HG02943 (cell line): ENCODE data around the gene TCAIM.
A peak's percentile ranks its signal among the peaks of the same experiment; 100 is the strongest.
"Not testable (repeated sequence)": the region's sequence is repeated elsewhere in the genome, so short reads cannot be mapped to it uniquely, and the experiment has no call there.

Source experiments
- ATAC-seq: cut with Tn5 transposase; IDR thresholded peaks from one replicate; pipeline ENCODE4 v1.9.1; 2021; ENCODE audit warnings: mild to moderate bottlenecking, low read depth, moderate library complexity; ENCODE audit not compliant: unreplicated experiment

TCAIM gene

DNA sequence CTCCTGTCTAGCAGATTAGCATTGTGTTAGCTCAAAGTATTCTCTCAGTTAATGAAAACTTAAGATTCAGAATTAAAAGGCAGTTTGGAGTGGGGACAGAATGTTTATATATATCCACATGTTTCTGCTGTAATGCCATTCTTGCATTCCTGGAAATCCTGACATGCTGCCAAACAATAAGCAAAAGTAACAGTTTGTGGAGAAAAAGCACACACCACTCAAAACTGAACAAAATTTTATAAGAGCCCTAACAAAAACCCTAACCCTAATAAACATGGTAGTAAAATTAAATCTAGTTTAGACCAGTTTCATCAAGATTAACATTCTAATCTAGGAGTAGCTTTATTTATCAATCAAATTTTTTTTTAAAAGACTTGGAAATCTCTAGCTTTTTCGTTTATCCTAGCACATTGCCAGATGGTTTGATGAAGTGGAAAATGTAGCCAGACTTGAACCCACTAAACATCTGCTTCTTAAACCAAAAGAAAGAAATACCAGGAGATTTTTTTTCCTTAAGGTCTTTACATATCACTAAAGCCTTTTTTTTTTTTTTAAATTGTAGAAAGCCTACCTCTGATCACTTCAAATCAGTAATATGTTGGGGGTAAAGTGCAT, 3.7 kb downstream of the TCAIM start:
- ATAC-seq = no peak

DNA sequence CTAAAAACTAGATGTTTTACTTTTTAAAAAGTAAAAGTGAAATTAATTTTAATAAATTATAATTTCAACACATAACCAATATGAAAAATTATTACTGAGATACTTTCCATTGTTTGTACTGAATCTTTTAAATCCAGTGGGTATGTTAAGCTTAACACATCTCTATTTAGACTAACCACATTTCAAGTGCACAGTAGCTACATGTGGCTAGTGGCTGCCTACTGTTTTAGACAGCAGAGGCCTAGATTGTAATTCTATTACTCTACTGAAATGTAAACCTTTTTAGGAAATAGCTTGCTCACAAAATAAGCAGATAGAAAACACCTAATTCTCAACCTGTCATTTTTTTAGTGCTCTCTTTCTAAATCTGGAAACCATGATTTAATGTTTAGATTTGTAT, 4.9 kb downstream of the TCAIM start:
- ATAC-seq = no peak

DNA sequence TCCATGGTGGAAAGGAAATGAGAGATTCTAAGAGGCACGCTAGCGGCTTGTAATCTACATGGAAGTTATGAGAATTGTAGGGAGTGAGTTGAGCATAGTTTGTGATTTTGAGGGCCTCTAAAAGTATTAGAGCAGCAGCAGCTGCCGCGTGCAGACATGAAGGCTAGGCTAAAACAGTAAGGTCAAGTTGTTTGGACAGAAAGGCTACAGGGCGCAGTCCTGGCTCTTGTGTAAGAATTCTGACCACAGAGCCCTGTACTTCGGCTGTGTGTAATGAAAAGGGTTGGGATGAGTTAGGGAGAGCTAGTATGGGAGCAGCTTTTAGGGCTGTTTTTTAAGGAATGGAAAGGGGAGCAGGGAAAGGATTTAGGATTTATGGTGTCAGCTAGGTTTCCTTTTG, 8.0 kb downstream of the TCAIM start:
- ATAC-seq = not testable (repeated sequence)

DNA sequence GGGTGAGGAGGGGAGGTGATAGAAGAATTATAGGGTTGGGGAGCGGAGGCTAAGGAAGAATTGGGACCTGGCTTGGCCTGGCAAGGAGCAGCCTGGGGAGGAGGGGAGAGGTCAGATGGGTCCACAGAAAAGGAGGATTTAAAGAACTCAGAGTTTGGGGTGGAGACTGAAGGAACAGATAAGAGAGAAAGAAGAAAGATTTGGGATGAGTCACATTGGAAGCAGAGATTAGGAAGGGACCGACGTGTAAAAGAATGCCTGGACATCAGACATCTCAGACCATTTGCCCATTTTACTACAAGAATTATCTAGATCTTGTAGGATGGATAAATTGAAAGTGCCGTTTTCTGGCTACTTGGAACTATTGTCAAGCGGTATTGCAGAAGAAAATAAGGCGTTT, 10.4 kb downstream of the TCAIM start:
- ATAC-seq = no peak

GRCh38 chr3:44353355-44353924, 14.9 kb downstream of the TCAIM start:
- ATAC-seq = no peak

DNA sequence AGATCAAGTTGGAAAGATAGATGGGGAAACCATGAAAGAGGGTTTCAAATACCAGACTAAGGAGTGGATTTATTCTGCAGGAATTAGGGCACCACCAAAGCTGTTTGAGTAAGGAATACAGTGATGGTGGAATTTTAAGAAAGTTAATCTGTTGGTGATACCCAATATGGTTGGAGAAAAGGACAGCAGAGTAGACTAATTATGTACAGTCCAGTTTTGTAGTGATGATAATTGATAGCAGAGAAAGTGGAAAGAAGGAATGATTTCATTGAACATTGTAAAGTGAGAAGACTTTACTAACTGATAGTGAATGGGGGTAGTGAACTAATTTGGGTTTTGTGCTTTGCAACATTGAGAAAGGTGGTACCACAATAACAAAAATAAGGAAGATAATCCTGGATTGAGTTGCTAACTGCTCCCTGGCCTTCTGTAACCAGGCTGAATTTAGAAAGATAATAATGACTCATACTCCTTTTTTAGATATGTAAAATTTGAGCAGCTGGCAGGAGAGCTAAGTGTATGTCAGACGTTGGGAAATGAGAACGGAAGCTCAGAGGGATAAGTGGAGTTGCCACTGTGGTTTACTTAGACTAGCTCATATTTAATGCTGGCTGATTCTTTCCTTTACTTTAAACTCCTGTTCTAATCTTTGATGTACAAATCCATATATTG, 16.9 kb downstream of the TCAIM start:
- ATAC-seq = no peak

DNA sequence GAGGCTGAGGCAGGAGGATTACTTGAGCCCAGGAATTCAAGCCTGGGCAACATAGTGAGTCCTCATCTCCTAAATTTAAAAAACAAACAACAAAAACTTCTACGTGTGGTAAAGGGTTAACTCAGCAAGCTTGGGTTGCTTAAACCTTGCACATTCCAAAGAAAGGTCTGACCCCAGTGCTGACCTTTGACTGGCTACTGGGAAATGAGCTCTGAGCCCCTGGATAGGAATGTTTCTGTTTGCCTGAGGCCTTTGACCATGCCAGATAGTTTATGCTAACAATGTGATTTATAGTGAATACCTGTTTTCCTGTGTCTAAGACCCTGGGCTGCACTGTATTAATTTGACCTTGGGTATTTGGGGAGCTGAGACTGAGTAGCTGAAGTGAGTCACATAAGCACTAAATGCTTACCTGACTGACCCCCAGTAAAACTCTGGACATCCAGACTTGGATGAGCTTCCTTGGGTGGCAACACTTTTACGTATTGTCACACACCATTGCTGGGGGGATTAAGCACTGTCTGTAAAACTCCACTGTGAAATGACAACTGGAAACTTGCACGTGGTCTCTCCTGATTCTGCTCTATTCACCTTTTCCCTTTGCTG, 20.7 kb downstream of the TCAIM start:
- no peak for ATAC-seq

DNA sequence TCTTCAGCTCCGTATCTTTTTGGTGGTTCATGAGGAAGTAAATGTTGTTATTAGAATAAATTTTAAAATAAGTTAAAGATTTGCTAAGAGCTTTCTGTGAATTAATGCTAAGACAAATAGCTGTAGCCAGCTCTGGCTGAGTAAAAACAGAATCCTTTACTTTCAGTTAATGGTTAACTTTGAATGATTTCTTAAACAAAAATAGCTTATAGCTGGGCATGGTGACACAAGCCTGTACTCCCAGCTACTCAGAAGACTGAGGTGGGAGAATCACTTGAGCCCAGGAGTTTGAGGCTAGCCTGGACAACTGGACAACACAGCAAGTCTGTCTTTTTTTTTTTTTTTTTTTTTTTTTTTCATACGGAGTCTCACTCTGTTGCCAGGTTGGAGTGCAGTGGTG, 25.0 kb downstream of the TCAIM start:
- ATAC-seq = peak; percentile 57

- ATAC-seq = no peak
Observed at GRCh38 chr3:44365952-44366351, 27.4 kb downstream of the TCAIM start.

DNA sequence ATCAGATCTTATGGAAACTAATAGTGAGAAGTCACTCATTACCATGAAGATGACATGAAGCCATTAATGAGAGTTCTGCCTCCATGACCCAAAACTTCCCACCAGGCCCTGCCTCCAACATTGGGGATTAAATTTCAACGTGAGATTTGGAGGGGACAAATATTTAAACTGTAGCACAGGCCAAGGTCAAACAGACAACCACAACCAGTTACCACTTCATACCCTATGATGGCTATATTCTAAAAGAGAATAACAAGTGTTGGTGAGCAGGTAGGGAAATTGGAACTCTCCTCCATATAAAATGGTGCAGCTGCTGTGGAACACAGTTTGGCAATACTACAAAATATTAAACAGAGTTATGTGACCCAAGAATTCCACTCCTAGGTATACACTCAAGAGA, 36.9 kb downstream of the TCAIM start:
- no peak for ATAC-seq

GRCh38 chr3:44387404-44387803, 48.8 kb downstream of the TCAIM start:
- ATAC-seq = no peak

GRCh38 chr3:44392489-44392888, 53.9 kb downstream of the TCAIM start:
- no peak for ATAC-seq

DNA sequence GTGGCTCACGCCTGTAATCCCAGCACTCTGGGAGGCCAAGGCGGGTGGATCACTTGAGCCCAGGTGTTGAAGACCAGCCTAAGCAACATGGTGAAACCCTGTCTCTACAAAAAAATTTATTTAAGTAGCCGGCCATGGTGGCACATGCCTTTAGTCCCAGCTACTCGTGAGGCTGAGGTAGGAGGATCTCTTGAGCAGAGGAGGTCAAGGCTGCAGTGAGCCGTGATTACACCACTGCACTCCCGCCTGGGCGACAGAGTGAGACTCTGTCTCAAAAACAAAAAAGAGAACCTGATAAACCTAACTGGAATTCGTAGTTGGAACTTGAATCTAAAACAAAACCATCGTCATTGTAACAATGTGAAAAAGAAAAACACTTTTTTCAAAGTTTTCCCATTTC, 57.1 kb downstream of the TCAIM start:
- ATAC-seq = no peak

DNA sequence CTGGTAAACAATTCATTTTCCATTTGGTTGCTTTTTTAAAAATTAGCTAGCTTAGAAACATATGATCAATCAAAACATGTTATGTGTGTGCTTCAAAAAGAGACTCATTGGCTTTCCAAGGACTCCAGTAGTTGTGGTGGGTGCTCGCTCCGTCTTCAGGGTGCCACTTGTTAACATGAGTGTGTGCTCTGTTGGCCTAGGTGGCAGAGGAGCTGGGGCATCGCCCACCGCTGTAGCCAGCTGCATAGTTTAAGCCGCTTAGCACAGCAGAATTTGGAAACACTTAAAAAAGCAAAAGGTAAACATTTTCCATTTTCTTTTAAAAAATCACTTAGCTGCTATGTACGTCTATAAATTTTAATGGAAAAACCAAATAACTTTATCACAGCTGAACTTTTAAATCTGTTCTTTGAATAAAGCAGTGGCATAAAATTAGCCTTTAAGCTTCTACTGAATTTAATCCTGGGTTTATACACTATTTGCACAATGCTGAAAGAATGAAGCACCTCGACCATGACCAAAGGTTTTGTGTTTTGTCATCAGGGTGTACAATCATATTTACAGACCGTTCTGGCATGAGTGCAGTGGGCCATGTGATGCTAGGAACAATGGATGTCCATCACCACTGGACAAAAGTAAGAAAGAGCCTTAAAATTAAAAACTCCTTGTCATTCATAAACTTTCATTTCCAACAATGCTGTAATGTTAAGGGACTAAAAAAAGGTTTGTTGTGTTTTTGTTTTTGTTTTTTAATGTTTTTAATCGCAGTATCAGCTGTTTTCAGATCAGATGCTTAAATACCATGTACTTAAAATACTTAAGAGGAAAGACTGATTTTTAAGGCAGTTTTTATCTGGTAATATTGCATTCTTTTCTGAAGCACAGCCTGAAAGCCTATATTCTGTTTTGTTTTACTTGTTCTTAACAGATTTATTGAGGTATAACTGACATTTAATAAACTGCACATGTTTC, 57.9 kb downstream of the TCAIM start:
- no peak for ATAC-seq

DNA sequence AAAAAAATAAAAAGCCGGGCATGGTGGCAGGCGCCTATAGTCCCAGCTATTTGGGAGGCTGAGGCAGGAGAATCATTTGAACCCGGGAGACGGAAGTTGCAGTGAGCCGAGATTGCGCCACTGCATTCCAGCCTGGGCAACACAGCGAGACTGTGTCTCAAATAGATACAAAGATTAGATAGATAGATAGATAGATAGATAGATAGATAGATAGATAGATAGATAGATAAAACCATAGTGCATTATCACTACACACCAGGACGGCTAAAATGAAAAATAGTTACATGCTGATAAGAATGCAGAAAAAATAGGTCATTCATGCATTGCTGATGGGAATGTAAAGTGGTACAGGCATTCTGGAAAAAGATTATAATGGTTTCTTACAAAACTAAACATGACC, 59.7 kb downstream of the TCAIM start:
- not testable (repeated sequence) for ATAC-seq

- no peak for ATAC-seq
Observed at GRCh38 chr3:44398853-44399252, 60.3 kb downstream of the TCAIM start.

DNA sequence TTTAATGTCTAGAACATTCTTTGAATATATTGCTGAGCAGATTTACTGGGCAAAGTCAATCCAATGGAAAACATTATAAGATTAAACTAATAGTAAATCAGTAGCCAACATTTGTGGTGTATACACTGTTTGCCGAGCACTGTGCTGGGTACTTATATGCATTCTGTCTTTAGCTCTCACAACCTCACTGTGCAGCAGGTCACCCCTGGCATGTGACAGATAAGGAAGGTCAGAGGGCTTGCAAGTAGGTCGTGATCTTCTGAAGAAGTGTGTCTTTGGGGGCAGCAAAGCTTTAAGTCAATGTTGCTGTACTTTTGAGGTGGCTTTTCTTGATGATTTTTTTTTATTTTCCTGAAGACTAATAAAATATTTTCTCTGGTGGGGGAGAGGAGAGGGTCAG, 62.2 kb downstream of the TCAIM start:
- ATAC-seq = no peak

GRCh38 chr3:44402548-44402947, 64.0 kb downstream of the TCAIM start:
- no peak for ATAC-seq

GRCh38 chr3:44409640-44410410, 71.3 kb downstream of the TCAIM start:
- ATAC-seq = no peak
